Activated naive CD8-positive, alpha-beta T cell treated with anti-CD3 and anti-CD28 coated beads, Interleukin-2, amount 50 U/mL, for 16 hours (primary cell): ENCODE data around the gene VNN1.
"Not testable (repeated sequence)": the region's sequence is repeated elsewhere in the genome, so short reads cannot be mapped to it uniquely, and the experiment has no call there.

Source experiments
- DNase-seq: peaks from one replicate; pipeline ENCODE4 v3.0.0-alpha.2; 2020; ENCODE audit warnings: low read depth, low spot score

The VNN1 gene

DNA sequence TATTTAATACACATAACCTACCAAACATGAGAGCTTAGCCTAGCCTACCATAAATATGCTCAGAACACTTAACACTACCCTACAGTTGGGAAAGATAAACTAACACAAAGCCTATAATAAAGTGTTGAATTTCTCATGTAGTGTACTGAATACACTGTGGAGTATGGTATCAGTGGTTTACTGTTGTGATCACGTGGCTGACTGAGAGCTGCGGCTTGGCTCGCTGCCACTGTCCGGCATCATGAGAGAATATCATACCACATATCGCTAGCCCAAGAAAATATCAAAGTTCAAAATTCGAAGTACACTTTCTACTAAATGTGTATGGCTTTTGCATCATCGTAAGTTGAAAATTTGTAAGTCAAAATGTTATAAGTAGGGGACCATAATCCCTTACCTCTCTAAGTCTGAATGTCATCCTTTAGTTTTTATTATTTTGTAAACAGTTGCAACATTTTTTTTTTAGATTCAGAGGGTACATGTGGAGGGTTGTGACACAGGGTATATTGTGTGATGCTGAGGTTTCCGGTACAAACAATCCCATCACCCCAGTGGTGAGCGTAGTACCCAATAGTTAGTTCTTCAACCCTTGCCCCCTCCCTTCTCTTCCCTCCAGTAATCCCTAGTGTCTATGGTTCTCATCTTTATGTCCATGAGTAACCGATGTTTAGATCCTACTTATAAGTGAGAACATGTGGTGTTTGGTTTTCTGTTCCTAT is 40.3 kb downstream of the VNN1 start:
- DNase-seq = no peak

- DNase-seq = no peak
Measured at GRCh38 chr6:132671295-132671694, 42.6 kb downstream of the VNN1 start.

DNA sequence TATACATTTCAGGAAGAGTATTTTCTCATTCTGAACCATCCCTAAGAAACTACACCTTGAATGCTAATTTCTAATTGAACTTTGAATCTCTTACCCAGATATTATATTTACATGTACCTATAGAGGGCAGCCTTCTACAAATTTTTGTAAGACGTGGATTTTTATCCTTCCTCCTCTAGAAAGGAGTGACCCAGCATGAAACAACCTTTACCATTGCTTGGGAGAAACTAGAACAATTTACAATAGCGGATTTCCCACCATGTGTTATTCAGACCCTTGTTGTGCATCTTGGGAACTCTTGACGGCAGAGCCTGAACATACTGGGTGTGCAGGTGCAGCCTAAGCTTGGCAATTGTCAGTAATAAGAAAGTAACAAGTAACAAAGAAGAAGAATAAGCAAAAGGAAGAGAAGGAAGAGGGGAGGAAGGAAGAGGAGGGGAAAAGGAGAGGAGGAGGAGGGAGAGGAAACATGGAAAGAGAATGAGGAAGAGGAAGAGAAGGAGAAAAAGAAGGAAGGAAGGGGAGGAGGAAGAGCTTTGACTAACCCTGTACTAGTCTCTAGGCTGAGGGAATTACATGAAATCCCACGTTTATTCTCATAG is 44.1 kb downstream of the VNN1 start:
- DNase-seq = no peak

DNA sequence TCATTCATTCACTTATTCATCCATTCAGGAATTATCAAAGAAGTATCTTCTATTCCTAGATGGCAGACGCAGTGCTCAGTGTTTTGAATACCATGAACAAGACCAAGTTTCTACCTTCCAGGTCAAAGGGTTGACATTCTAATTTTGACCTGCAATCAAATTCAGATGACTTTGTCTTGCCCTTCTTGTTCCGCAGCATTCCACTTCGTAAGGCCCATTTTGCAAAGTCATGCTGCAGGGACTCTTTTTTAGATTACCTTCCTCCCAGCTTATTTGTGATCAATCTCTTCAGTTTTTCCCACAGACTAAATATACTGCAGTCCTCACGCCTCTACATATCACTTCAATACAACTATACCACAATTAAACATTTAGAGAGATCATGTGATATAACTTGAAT is 47.7 kb downstream of the VNN1 start:
- DNase-seq = no peak

DNA sequence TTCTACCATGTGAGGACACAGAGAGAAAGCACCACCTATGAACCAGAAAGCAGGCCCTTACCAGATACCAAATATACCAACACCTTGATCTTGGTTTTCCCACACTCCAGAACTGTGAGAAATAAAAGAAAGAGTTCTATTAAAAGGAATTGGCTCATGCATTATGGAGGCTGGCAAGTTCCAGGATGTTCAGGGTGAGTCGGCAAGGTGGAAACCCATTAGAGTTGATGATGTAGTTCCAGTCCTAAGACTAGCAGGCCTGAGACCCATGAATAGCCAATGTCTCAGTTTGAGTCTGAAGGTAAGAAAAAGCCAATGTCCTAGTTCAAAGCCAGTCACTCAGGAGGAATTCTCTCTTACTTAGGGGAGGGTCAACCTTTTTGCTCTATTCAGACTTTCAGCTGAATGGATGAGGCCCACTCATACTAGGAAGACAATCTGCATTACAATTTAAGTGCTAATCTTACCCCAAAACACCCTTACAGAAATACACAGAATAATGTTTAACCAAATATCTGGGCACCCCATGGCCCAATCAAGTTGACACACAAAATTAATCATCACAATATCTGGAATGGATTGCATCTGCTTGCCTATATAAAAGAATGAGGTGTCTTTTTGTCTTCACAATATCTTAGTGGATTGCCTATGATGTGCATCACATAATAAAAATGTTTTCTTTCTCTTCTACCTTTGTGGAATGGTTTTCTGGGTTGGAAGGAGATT is 49.4 kb downstream of the VNN1 start:
- no peak for DNase-seq

GRCh38 chr6:132663661-132664060 is 50.2 kb downstream of the VNN1 start:
- DNase-seq = no peak

- DNase-seq = no peak
Measured at GRCh38 chr6:132661906-132662305, 51.9 kb downstream of the VNN1 start.

DNA sequence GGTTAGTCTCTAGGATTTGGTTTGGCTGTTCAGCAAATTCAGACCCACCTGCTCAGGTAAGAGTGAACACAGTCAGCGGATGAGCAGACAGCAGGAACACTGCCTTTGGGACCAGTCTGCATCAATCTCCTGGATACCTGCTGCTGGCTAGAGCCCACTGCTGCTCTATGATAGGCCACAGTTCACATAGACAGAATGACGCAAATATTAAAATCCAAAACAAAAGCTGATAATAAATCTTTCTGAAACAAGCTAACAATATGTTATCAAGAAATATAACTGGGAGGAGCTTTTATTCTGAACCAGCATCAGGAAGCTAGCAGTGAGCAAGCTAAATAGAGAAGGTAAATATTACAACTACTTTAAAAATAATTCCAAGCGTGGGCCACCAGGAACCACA is 54.8 kb downstream of the VNN1 start, which contains the start of gene TAAR1:
TSS of gene TAAR1 (minus strand) at position 101 of the 400 bp plus-strand sequence. CDS start 13,179 bp downstream, outside the sequence.
- no peak for DNase-seq

DNA sequence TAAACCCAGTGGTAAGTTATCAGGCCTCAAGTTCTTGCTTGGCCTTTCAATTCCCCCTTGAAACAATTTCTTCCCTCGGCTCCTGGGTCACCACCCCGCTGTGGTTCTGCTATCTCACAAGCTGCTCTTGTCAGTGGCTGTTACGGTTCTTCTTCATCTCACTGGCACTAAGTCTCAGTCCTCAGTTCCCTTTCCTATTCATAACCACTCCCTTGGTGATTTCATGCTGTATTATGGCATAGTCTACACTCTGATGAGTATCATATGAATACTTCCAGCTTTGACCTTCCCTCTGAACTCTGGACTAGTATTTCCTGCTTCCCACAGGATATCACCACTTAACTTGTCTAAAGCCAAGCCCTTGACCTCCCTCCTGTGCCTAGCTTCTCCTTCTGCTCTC is 62.8 kb downstream of the VNN1 start:
- DNase-seq = no peak

DNA sequence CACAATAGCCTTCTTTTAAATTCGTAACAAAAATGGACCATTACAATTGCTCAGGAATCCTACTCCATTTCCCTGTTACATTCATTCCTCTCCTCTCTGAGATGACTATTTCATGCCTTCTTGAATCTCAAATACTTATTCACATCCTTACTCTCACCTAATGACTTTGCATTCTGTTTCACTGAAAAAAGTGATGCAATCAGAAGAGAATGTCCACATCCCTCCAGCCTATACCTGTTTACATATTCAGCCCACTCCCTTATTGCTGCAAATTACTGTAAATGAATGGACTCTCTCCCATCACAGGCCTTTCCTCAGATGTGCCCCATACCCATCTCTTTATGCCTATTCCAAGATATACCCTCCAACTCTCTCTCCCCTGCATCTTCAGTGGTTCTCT is 63.4 kb downstream of the VNN1 start:
- no peak for DNase-seq

DNA sequence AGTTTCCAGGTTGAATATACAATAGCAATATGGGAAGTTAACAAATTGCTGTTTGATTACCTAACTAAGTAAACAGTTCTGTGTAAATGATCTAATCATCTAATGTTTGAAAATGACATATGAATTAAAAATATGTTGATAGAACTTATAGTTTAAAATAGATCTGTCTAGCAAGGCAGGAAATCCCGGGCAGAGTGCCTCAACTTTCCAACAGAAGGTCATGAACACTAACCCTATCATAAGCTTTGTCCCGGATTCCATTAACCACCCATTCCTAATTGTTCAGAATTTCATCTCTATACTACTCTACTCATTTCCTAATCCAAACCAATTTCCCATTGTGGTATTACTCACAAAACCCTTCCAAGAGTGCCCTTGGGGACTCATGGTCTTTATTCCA is 65.0 kb downstream of the VNN1 start:
- no peak for DNase-seq

DNA sequence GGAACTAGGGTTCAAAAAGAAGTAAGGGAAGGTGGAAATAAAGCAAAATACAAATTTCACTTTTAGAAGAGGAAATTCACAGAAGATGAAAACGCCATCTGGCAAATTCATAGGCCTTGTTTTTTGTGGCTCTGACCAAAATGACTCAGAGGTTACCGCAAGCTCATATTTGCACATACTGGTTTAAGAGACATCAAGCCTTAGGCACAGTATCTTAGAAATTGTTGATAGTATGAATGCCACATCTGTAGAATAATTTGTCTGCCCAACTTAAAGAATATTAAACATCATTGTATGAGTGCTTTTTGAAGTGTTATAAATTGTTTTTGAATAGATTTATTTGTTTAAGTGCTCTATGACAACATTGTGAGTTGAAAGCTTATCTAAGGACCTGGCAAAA is 65.5 kb downstream of the VNN1 start:
- no peak for DNase-seq

DNA sequence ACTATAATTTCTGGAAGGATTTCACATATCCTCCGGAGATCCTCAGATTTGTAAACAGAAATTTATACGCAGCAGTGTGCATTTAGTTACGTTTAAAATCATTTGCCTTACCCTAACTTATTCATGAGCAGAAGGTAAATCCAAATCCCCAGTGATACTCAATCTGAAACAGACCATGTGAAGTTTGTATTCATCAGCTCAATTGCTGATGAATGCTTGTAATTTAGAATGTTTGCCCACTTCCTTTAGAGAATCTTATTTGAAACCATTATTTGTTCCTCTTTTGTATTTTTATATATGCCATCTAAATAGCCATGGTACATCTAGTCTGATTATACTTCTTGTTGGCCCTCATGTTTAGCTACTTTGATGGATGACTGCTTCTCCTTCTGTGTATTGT is 70.3 kb downstream of the VNN1 start:
- DNase-seq = no peak

GRCh38 chr6:132637135-132637534 is 76.7 kb downstream of the VNN1 start:
- DNase-seq = not testable (repeated sequence)

- DNase-seq = not testable (repeated sequence)
Measured at GRCh38 chr6:132635906-132636305, 77.9 kb downstream of the VNN1 start.

GRCh38 chr6:132635288-132635687 is 78.6 kb downstream of the VNN1 start:
- DNase-seq = not testable (repeated sequence)

DNA sequence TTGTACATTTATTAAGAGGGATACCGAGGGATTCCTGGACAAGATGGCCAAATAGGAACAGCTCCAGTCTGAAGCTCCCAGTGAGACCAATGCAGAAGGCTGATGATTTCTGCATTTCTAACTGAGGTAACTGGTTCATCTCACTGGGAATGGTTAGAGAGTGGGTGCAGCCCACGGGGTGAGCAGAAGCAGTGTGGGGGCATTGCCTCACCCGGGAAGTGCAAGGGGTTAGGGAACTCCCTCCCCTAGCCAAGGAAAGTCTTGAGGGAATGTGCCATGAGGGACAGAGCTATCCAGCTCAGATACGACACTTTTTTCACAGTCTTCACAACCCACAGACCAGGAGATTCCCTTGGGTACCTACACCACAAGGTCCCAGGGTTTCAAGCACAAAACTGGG is 79.1 kb downstream of the VNN1 start:
- DNase-seq = no peak

DNA sequence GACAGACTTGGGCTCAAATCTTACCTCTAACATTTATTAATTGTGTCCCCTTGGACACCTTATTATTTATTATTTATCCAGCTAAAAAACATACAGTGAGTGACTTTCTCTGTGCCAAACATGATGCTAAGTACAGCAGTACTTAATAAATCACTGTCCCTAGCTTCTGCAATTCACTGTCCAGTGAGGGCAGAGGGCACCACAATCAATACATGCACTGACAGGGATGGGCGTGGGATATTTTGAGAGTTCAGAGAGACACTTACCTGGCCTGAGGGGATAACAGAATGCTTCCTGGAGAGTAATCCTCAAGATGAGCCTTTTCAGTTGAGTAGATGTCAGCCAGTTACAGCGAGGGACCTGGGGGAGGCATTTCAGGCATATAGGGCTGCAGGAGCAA is 80.5 kb downstream of the VNN1 start:
- no peak for DNase-seq
